ENCODE data around the gene COLEC11.

DNA sequence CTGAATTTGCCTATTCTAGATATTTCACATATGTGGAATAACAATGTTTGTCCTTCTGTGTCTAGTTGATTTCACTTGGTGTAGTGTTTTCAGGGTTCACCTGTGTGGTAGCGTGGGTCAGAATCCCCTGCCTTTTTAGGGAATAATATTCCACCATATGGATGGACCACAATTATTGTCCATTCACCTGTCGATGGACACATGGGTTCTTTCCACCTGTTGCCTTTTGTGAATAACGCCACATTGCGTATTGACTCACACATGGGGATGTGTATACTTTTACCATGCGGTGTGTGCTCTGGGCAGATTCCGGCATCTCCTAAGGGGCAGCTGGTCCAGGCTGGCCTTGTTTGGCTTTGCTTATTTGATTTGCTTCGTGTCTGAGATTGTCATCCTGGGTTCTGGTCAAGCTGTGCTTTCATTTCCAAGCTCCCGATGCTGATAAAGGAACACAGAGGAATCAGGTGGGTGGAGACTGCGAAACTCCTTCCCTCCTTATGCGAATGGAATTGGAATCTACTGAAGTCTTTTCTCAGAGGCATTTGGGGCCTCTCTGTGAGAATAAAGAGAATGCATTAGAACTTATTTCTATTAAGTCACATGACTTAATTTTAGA is 44.2 kb downstream of the COLEC11 start:
- TF ChIP-seq, protein P1, sequence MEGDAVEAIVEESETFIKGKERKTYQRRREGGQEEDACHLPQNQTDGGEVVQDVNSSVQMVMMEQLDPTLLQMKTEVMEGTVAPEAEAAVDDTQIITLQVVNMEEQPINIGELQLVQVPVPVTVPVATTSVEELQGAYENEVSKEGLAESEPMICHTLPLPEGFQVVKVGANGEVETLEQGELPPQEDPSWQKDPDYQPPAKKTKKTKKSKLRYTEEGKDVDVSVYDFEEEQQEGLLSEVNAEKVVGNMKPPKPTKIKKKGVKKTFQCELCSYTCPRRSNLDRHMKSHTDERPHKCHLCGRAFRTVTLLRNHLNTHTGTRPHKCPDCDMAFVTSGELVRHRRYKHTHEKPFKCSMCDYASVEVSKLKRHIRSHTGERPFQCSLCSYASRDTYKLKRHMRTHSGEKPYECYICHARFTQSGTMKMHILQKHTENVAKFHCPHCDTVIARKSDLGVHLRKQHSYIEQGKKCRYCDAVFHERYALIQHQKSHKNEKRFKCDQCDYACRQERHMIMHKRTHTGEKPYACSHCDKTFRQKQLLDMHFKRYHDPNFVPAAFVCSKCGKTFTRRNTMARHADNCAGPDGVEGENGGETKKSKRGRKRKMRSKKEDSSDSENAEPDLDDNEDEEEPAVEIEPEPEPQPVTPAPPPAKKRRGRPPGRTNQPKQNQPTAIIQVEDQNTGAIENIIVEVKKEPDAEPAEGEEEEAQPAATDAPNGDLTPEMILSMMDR (IDR thresholded peaks at IDR 0.05; ENCODE audit: borderline replicate concordance, extremely low read depth, low read length, poor library complexity, severe bottlenecking) = no peak
- TF ChIP-seq EZH2 (IDR thresholded peaks at IDR 0.05; ENCODE audit: borderline replicate concordance, low read depth, low read length, severe bottlenecking) = no peak

All from DND-41 (cell line).